CD4-positive, alpha-beta T cell treated with Interleukin-15 for 4 hours (primary cell): Measurements from ENCODE around the gene ATG5.
A peak's percentile ranks its signal among the peaks of the same experiment; 100 is the strongest.

ENCODE experiments used
- DNase-seq: peaks from one replicate; pipeline ENCODE4 v3.0.0-alpha.2; 2020; ENCODE audit warnings: low spot score

ATG5 gene

GRCh38 chr6:106180208-106180607, 145.4 kb downstream of the ATG5 start:
- peak; percentile 43 for DNase-seq

- no peak for DNase-seq
Observed at GRCh38 chr6:106178900-106179299, 146.7 kb downstream of the ATG5 start.

GRCh38 chr6:106177786-106178185, 147.8 kb downstream of the ATG5 start:
- DNase-seq, result no peak

- DNase-seq, result peak; percentile 48
Observed at GRCh38 chr6:106173124-106173879, 152.3 kb downstream of the ATG5 start.

- no peak for DNase-seq
Observed at GRCh38 chr6:106170030-106170791, 155.3 kb downstream of the ATG5 start.

- no peak for DNase-seq
Observed at GRCh38 chr6:106169517-106169916, 156.0 kb downstream of the ATG5 start.

GRCh38 chr6:106168097-106168888, 157.3 kb downstream of the ATG5 start:
- DNase-seq, result no peak

GRCh38 chr6:106167096-106167814, 158.3 kb downstream of the ATG5 start:
- no peak for DNase-seq

GRCh38 chr6:106165885-106166485, 159.6 kb downstream of the ATG5 start:
- no peak for DNase-seq

GRCh38 chr6:106163966-106164877, 161.3 kb downstream of the ATG5 start:
- DNase-seq, result peak; percentile 50

- DNase-seq, result peak; percentile 57
Observed at GRCh38 chr6:106163446-106163965, 162.1 kb downstream of the ATG5 start.

GRCh38 chr6:106162921-106163320, 162.6 kb downstream of the ATG5 start:
- no peak for DNase-seq

- DNase-seq, result no peak
Observed at GRCh38 chr6:106161893-106162292, 163.7 kb downstream of the ATG5 start.

- DNase-seq, result no peak
Observed at GRCh38 chr6:106161311-106161874, 164.2 kb downstream of the ATG5 start.

- no peak for DNase-seq
Observed at GRCh38 chr6:106160189-106160588, 165.4 kb downstream of the ATG5 start.

- no peak for DNase-seq
Observed at GRCh38 chr6:106159531-106159940, 166.0 kb downstream of the ATG5 start.

- no peak for DNase-seq
Observed at GRCh38 chr6:106158816-106159215, 166.7 kb downstream of the ATG5 start.

- DNase-seq, result no peak
Observed at GRCh38 chr6:106156863-106157262, 168.7 kb downstream of the ATG5 start.

- no peak for DNase-seq
Observed at GRCh38 chr6:106156413-106156812, 169.1 kb downstream of the ATG5 start.
